NCI-H146 treated with DMSO at 0.1 percent for 48 hours (cell line): ENCODE measurements around the gene DNASE1.
A peak's percentile ranks its signal among the peaks of the same experiment; 100 is the strongest.

ENCODE experiments used
- DNase-seq: peaks from one replicate; lab custom pipeline; 2025; ENCODE audit not compliant: unreplicated experiment; lab: John Stamatoyannopoulos, UW

DNASE1 gene

GRCh38 chr16:3694051-3694450 is 39.6 kb downstream of the DNASE1 start:
- DNase-seq: no peak

GRCh38 chr16:3695610-3696369 is 41.3 kb downstream of the DNASE1 start:
- peak; percentile 88 for DNase-seq

- DNase-seq: no peak
These were observed 42.1 kb downstream of the DNASE1 start for GRCh38 chr16:3696425-3697218.

- DNase-seq: no peak
These were observed 44.5 kb downstream of the DNASE1 start for GRCh38 chr16:3698941-3699340.

- DNase-seq: no peak
These were observed 47.0 kb downstream of the DNASE1 start for GRCh38 chr16:3701531-3701930.

- no peak for DNase-seq
These were observed 47.6 kb downstream of the DNASE1 start for GRCh38 chr16:3702082-3702481.

- DNase-seq: no peak
These were observed 51.9 kb downstream of the DNASE1 start for GRCh38 chr16:3706253-3707012.
